HEK293 (cell line): ENCODE data around the gene LPP.

Experiments used
- CTCF ChIA-PET: fragments of 350-600 bp; formaldehyde crosslinking; extraction: SDS; loops from one replicate; lab custom pipeline; 2021; ENCODE audit warnings: antibody characterized with exemption; lab: Yijun Ruan, JAX
- POLR2A ChIA-PET: fragments of 300-600 bp; formaldehyde crosslinking; extraction: SDS; loops from one replicate; lab custom pipeline; 2020; ENCODE audit warnings: antibody characterized with exemption, inconsistent platforms; lab: Yijun Ruan, JAX
- H3K27ac ChIP-seq: fragments of 200-500 bp; sonication (Bioruptor generic); 2 replicates; pipeline ENCODE4 v1.5.1; 2014; ENCODE audit warnings: low read depth, low read length, control low read depth, inconsistent platforms; ENCODE audit errors: extremely low read depth
- H3K36me3 ChIP-seq, 2 experiments: fragments of 200-500 bp in 1 of 2; sonication (Bioruptor generic) in 1 of 2; 1 replicate in 1 of 2; 2 replicates in 1 of 2; pipeline ENCODE4 v1.5.1; 2014 to 2017; ENCODE audit warnings: inconsistent platforms in 2 of 2, low read length in 2 of 2; ENCODE audit not compliant: control insufficient read depth in 2 of 2, insufficient read depth in 1 of 2
- H3K4me1 ChIP-seq: fragments of 200-500 bp; sonication (Bioruptor generic); 2 replicates; pipeline ENCODE4 v1.5.1; 2014; ENCODE audit warnings: mild to moderate bottlenecking, low read length, inconsistent platforms; ENCODE audit not compliant: control insufficient read depth, insufficient read depth
- H3K4me3 ChIP-seq: 2 replicates; pipeline ENCODE4 v1.5.1; 2011; ENCODE audit warnings: low read depth, mild to moderate bottlenecking, control low read depth, low read length, moderate library complexity
- H3K9me3 ChIP-seq: fragments of 200-500 bp; sonication (Bioruptor generic); 2 replicates; pipeline ENCODE4 v1.5.1; 2014; ENCODE audit warnings: low read depth, low read length, inconsistent platforms; ENCODE audit not compliant: control insufficient read depth, insufficient read depth
- YY1 ChIP-seq: fragments of 450-650 bp; formaldehyde crosslinking; IDR thresholded peaks from 2 replicates; pipeline ENCODE4 v1.5.1; 2018; ENCODE audit warnings: missing biosample characterization, missing genetic modification characterization
- ZBTB48 ChIP-seq: fragments of 450-650 bp; formaldehyde crosslinking; IDR thresholded peaks from 2 replicates; pipeline ENCODE4 v1.5.1; 2016; ENCODE audit warnings: missing biosample characterization, missing genetic modification characterization
- ZNF138 ChIP-seq: fragments of 450-650 bp; formaldehyde crosslinking; IDR thresholded peaks from 2 replicates; pipeline ENCODE4 v1.5.1; 2016; ENCODE audit warnings: missing biosample characterization, missing genetic modification characterization, borderline replicate concordance
- ZNF155 ChIP-seq: fragments of 450-650 bp; formaldehyde crosslinking; IDR thresholded peaks from 2 replicates; pipeline ENCODE4 v1.5.1; 2016; ENCODE audit warnings: missing biosample characterization, missing genetic modification characterization
- ZNF2 ChIP-seq: fragments of 450-650 bp; formaldehyde crosslinking; IDR thresholded peaks from 2 replicates; pipeline ENCODE4 v1.5.1; 2016; ENCODE audit warnings: missing biosample characterization, missing genetic modification characterization
- ZNF37A ChIP-seq: fragments of 450-650 bp; IDR thresholded peaks from 2 replicates; pipeline ENCODE4 v1.5.1; 2018; ENCODE audit warnings: missing biosample characterization, missing genetic modification characterization
- ZNF404 ChIP-seq: fragments of 450-650 bp; formaldehyde crosslinking; IDR thresholded peaks from 2 replicates; pipeline ENCODE4 v1.5.1; 2017; ENCODE audit warnings: missing biosample characterization, missing genetic modification characterization
- ZNF433 ChIP-seq: fragments of 450-650 bp; formaldehyde crosslinking; IDR thresholded peaks from 2 replicates; pipeline ENCODE4 v1.5.1; 2016; ENCODE audit warnings: missing biosample characterization, missing genetic modification characterization, low read depth
- ZNF510 ChIP-seq: fragments of 450-650 bp; formaldehyde crosslinking; IDR thresholded peaks from 2 replicates; pipeline ENCODE4 v1.5.1; 2018; ENCODE audit warnings: mild to moderate bottlenecking, missing genetic modification characterization, missing biosample characterization; ENCODE audit not compliant: insufficient replicate concordance
- ZNF529 ChIP-seq: fragments of 450-650 bp; formaldehyde crosslinking; IDR thresholded peaks from 2 replicates; pipeline ENCODE4 v1.5.1; 2017; ENCODE audit warnings: missing genetic modification characterization, missing biosample characterization; ENCODE audit not compliant: insufficient replicate concordance
- ZNF530 ChIP-seq: fragments of 450-650 bp; formaldehyde crosslinking; IDR thresholded peaks from 2 replicates; pipeline ENCODE4 v1.5.1; 2016; ENCODE audit warnings: low read depth, missing biosample characterization, missing genetic modification characterization
- ZNF658 ChIP-seq: fragments of 450-650 bp; formaldehyde crosslinking; IDR thresholded peaks from 2 replicates; pipeline ENCODE4; 2016; ENCODE audit warnings: missing biosample characterization, missing genetic modification characterization
- ZNF670 ChIP-seq: fragments of 450-650 bp; formaldehyde crosslinking; IDR thresholded peaks from 2 replicates; pipeline ENCODE4 v1.5.1; 2016; ENCODE audit warnings: missing biosample characterization, missing genetic modification characterization, low read depth
- ZNF677 ChIP-seq: fragments of 450-650 bp; IDR thresholded peaks from 2 replicates; pipeline ENCODE4 v1.5.0; 2018; ENCODE audit warnings: missing biosample characterization, mild to moderate bottlenecking, missing genetic modification characterization, moderate library complexity
- ZNF785 ChIP-seq: fragments of 450-650 bp; formaldehyde crosslinking; IDR thresholded peaks from 2 replicates; pipeline ENCODE4 v1.5.1; 2016; ENCODE audit warnings: missing biosample characterization, missing genetic modification characterization
- ZNF843 ChIP-seq: fragments of 450-650 bp; formaldehyde crosslinking; IDR thresholded peaks from 2 replicates; pipeline ENCODE4 v1.5.1; 2016; ENCODE audit warnings: missing biosample characterization, missing genetic modification characterization
- TF ChIP-seq, protein P1 (sequence below): fragments of 450-650 bp; formaldehyde crosslinking; IDR thresholded peaks from 2 replicates; pipeline ENCODE4 v1.5.1; 2016; ENCODE audit warnings: missing biosample characterization, missing genetic modification characterization
- TF ChIP-seq, protein P2 (sequence below): fragments of 450-650 bp; IDR thresholded peaks from 2 replicates; pipeline ENCODE4 v1.5.1; 2018; ENCODE audit warnings: missing biosample characterization, missing genetic modification characterization
- TF ChIP-seq, protein P3 (sequence below): fragments of 450-650 bp; formaldehyde crosslinking; IDR thresholded peaks from 2 replicates; pipeline ENCODE4 v1.5.1; 2016; ENCODE audit warnings: missing biosample characterization, missing genetic modification characterization
- TF ChIP-seq, protein P4 (sequence below): fragments of 450-650 bp; formaldehyde crosslinking; IDR thresholded peaks from 2 replicates; pipeline ENCODE4 v1.5.1; 2017; ENCODE audit warnings: missing biosample characterization, missing genetic modification characterization
- TF ChIP-seq, protein P5 (sequence below): fragments of 450-650 bp; formaldehyde crosslinking; IDR thresholded peaks from 2 replicates; pipeline ENCODE4 v1.5.1; 2016; ENCODE audit warnings: missing biosample characterization, missing genetic modification characterization

LPP gene

DNA sequence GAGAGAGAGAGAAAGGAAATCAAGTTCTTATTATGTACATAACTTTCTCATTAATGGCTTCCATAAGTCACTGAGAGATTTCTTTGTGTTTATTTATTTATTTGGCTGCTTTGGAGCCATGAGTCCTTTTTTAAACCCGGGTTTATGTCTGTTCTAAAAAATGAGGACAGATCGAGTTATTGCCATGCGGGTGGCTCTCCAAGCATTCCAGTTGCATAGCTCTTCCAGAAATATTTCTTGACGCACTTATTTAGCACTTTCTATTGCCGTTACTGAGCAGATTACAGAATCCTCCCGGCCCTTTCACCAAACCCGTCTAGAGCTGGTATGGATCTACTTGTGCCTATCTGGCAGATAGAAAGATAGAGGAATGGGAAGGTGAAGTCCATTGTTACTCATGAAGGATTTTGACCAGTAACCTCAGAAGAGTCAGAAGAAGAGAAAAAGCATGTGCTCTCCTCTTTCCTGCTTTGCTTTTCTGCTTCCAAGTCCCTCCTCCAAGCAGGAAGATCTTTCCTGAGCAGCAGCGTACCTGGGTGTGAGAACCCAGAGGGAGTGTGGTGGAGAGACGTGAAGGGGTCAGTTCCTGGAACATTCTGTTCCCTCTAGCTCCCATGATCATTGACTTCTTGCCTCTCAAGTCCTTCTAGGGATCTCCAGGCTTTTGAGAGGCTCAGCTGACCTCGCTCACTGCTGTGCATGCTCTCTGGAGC is 112.8 kb downstream of the LPP start:
- Histone ChIP-seq H3K4me3 (no peak overlapping the region), H3K4me1 (peaks cover 6% of the 10 kb centered on the region; the same call in 1 of the 2 replicates), H3K9me3 (no peaks in the 10 kb centered on the region), H3K36me3 (no peaks in the 10 kb centered on the region), H3K27ac (no peak overlapping the region)
- ChIA-PET POLR2A (no interaction called here), CTCF (no interaction called here)
- TF ChIP-seq ZNF404 (no peak), ZBTB48 (tag by site-specific recombination) (no peak), ZNF138 (tag by site-specific recombination) (no peak), YY1 (tag by site-specific recombination) (no peak), ZNF433 (tag by site-specific recombination) (no peak)
- TF ChIP-seq, protein P1, sequence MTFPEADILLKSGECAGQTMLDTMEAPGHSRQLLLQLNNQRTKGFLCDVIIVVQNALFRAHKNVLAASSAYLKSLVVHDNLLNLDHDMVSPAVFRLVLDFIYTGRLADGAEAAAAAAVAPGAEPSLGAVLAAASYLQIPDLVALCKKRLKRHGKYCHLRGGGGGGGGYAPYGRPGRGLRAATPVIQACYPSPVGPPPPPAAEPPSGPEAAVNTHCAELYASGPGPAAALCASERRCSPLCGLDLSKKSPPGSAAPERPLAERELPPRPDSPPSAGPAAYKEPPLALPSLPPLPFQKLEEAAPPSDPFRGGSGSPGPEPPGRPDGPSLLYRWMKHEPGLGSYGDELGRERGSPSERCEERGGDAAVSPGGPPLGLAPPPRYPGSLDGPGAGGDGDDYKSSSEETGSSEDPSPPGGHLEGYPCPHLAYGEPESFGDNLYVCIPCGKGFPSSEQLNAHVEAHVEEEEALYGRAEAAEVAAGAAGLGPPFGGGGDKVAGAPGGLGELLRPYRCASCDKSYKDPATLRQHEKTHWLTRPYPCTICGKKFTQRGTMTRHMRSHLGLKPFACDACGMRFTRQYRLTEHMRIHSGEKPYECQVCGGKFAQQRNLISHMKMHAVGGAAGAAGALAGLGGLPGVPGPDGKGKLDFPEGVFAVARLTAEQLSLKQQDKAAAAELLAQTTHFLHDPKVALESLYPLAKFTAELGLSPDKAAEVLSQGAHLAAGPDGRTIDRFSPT = no peak
- TF ChIP-seq, protein P2, sequence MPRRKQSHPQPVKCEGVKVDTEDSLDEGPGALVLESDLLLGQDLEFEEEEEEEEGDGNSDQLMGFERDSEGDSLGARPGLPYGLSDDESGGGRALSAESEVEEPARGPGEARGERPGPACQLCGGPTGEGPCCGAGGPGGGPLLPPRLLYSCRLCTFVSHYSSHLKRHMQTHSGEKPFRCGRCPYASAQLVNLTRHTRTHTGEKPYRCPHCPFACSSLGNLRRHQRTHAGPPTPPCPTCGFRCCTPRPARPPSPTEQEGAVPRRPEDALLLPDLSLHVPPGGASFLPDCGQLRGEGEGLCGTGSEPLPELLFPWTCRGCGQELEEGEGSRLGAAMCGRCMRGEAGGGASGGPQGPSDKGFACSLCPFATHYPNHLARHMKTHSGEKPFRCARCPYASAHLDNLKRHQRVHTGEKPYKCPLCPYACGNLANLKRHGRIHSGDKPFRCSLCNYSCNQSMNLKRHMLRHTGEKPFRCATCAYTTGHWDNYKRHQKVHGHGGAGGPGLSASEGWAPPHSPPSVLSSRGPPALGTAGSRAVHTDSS (tag by site-specific recombination) = no peak

DNA sequence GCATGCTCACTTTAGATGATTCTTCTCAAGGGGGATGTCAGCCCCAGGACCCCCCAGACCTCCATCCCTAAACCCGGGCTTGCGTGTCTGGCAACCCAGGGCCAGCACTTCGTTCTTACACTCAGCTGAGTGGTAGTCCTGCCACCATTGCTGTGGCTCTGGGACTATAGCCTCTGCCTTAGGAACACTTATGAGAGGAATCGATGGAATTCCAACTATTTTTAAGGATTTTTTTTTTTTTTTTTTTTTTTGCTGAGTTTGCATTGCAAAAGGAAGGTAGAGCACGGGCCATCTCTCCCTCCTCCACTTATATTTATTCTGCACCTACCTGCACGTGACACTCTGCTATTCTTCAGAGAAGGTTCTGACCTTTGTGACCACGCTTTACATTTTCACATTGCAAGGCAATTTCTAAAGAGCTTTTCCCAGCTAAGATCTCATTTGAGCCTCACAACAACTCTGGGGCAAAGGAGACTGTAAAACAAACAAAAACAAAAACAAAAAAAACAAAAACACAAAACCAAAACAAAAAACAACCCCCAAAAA is 113.9 kb downstream of the LPP start:
- Histone ChIP-seq H3K4me1 (peaks cover 12% of the 10 kb centered on the region; the same call in 1 of the 2 replicates), H3K36me3 (no peaks in the 10 kb centered on the region), H3K27ac (no peak overlapping the region), H3K4me3 (no peak overlapping the region), H3K9me3 (no peaks in the 10 kb centered on the region)
- POLR2A ChIA-PET = interaction anchor here (1.0 kb wide), 1 partner anchor 115 kb away, joined by 3 read pairs; the partner anchor contains the start of gene LPP
- CTCF ChIA-PET = no interaction called here
- TF ChIP-seq ZNF658 (tag by site-specific recombination) (no peak), ZNF510 (tag by site-specific recombination) (no peak), ZNF37A (tag by site-specific recombination) (no peak), ZNF530 (no peak), ZNF677 (no peak), ZNF155 (tag by site-specific recombination) (no peak), ZNF785 (tag by site-specific recombination) (no peak), ZNF670 (tag by site-specific recombination) (no peak), ZNF2 (tag by site-specific recombination) (no peak), ZNF529 (tag by site-specific recombination) (no peak), ZNF843 (tag by site-specific recombination) (no peak)
- TF ChIP-seq, protein P3, sequence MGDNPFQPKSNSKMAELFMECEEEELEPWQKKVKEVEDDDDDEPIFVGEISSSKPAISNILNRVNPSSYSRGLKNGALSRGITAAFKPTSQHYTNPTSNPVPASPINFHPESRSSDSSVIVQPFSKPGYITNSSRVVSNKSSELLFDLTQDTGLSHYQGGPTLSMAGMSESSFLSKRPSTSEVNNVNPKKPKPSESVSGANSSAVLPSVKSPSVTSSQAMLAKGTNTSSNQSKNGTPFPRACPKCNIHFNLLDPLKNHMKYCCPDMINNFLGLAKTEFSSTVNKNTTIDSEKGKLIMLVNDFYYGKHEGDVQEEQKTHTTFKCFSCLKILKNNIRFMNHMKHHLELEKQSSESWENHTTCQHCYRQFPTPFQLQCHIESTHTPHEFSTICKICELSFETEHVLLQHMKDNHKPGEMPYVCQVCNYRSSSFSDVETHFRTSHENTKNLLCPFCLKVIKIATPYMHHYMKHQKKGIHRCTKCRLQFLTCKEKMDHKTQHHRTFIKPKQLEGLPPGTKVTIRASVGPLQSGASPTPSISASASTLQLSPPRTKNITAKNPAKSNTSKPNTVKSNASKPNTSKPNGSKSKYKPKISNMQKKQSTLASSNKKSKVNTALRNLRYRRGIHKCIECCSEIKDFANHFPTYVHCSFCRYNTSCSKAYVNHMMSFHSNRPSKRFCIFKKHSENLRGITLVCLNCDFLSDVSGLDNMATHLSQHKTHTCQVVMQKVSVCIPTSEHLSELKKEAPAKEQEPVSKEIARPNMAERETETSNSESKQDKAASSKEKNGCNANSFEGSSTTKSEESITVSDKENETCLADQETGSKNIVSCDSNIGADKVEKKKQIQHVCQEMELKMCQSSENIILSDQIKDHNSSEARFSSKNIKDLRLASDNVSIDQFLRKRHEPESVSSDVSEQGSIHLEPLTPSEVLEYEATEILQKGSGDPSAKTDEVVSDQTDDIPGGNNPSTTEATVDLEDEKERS = no peak
- TF ChIP-seq, protein P4, sequence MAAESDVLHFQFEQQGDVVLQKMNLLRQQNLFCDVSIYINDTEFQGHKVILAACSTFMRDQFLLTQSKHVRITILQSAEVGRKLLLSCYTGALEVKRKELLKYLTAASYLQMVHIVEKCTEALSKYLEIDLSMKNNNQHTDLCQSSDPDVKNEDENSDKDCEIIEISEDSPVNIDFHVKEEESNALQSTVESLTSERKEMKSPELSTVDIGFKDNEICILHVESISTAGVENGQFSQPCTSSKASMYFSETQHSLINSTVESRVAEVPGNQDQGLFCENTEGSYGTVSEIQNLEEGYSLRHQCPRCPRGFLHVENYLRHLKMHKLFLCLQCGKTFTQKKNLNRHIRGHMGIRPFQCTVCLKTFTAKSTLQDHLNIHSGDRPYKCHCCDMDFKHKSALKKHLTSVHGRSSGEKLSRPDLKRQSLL (tag by site-specific recombination) = no peak
- TF ChIP-seq, protein P5, sequence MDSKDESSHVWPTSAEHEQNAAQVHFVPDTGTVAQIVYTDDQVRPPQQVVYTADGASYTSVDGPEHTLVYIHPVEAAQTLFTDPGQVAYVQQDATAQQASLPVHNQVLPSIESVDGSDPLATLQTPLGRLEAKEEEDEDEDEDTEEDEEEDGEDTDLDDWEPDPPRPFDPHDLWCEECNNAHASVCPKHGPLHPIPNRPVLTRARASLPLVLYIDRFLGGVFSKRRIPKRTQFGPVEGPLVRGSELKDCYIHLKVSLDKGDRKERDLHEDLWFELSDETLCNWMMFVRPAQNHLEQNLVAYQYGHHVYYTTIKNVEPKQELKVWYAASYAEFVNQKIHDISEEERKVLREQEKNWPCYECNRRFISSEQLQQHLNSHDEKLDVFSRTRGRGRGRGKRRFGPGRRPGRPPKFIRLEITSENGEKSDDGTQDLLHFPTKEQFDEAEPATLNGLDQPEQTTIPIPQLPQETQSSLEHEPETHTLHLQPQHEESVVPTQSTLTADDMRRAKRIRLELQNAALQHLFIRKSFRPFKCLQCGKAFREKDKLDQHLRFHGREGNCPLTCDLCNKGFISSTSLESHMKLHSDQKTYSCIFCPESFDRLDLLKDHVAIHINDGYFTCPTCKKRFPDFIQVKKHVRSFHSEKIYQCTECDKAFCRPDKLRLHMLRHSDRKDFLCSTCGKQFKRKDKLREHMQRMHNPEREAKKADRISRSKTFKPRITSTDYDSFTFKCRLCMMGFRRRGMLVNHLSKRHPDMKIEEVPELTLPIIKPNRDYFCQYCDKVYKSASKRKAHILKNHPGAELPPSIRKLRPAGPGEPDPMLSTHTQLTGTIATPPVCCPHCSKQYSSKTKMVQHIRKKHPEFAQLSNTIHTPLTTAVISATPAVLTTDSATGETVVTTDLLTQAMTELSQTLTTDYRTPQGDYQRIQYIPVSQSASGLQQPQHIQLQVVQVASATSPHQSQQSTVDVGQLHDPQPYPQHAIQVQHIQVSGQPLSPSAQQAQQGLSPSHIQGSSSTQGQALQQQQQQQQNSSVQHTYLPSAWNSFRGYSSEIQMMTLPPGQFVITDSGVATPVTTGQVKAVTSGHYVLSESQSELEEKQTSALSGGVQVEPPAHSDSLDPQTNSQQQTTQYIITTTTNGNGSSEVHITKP (tag by site-specific recombination) = no peak
